Ramos (cell line): ENCODE measurements around the gene REEP1.
"Not testable (repeated sequence)": the region's sequence is repeated elsewhere in the genome, so short reads cannot be mapped to it uniquely, and the experiment has no call there.

ENCODE experiments used
- in situ Hi-C: fragments of 300-500 bp; cut with MboI; formaldehyde crosslinking; loops from one replicate; pipeline ENCODE4 v1.14.3; 2022; ENCODE audit warnings: low sequenced_read_pairs; ENCODE audit not compliant: unreplicated experiment

REEP1 gene

DNA sequence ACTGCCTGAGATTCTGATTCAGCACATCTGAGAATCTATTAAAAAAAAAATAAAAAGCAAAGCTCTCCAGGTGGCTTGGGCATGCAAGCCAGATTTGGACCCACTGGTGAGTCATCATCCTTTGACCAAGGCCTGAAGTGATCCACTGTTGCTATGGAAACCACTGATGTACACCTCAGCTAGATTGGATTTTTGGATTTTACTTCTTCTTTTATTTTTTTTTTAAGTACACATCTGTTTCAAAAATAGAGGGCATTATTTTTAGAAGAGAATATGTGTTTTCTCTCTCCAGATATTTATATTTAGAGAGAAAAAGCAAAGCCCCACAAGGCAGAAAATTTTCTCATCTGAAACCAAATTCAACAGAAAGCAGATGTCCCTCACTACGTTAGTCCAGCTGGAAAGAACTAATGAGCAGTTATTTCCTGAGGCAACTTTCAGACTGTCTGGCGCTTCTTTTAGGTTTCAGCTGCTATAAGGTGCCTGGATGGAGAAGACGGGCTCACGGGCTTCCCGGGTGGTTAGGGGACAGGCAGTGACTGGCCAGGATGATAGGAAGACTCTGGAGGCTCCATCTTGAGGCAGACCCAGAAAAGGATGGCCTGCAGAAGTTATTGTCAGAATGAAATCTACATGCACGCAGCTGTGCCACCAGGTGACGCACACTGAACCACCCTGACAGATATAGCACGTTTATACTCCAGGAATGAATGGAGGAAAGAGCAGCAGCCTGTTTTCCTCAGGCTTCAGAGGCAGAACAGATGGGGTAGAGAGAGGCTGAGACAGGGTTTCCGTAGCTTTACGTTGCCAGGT is 87.6 kb downstream of the REEP1 start:
- in situ Hi-C loops, result no loop called here

GRCh38 chr2:86249176-86249575 is 88.2 kb downstream of the REEP1 start:
- in situ Hi-C loops, result no loop called here

GRCh38 chr2:86245222-86245621 is 92.2 kb downstream of the REEP1 start:
- in situ Hi-C loops, result not testable (repeated sequence)

- in situ Hi-C loops, result not testable (repeated sequence)
These were observed 92.6 kb downstream of the REEP1 start for GRCh38 chr2:86244781-86245180.

DNA sequence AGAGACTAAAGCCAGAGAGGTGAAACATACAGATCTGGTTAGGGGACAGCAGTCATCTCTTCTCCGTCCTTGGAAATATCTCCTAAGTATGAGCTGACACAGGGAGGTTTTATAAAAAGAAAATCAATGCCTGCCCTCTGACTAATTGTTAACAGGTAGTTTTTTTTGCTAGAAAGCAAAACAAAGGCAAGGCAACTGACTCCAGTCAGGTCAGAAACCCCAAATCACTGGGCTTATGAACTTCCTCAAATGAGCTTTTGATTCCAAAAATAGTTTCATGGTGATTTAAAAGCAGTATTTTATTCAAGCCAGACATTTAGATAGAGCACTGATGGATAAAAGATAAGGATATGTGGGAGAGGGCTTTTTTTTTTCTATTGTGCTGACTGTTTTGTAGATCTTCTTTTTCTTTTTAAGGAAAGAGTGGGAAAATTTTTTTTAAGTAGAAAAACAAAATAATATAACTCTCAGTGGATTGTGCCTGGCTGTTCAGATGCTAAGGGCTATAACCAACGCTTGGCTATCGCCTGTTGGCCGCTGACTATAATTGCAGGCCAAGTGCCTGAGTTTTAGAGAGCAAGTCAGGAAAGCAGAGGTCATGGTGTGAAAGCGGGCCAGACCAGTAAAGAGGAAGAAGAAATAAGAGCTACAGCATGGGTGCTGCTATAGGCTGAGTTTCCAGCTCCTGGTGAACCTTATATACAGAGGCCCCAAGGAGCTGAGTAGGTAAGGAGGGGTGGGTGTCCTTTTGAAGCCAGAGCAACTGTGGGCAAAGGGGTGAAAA is 93.3 kb downstream of the REEP1 start:
- in situ Hi-C loops, result no loop called here

DNA sequence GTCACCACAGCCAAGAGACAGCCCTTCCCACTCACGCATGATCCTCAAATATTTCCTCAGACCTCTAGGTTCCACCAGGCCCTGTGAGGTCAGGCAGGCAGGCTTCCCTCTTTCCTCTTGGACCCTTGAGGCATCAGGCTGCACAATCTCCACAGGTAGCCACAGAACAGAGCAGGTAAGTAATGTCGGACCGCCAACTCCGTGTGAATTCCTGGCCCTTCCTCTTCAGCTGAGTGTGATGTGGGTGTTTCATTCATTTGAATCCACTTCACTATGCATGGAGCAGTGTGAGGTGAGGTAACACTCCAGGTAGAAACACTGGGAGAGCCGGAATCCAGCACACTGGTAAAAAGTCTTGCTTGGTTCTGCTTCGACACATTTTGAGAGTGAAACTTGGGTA is 94.2 kb downstream of the REEP1 start:
- in situ Hi-C loops, result no loop called here

DNA sequence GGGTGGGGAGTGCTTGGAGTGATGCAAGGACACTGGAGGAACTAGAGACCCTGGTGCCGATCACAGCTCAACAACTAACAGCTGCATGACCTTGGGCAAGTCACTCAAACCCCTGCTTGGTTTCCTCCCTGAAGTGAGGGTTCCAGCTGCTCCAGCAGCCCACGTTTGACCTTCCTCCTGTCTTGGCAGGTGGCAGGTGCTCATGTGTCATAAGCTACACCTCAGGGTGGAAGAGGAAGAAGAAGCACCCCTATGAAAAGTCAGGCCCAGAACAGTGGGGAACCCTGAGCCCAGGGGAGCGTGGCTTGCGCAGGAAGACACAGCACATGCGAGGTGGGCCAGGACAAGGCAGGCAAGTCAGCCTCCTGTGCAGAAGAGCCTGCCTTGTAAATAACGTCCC is 95.8 kb downstream of the REEP1 start:
- in situ Hi-C loops, result no loop called here

GRCh38 chr2:86240251-86240650 is 97.2 kb downstream of the REEP1 start:
- in situ Hi-C loops, result no loop called here

DNA sequence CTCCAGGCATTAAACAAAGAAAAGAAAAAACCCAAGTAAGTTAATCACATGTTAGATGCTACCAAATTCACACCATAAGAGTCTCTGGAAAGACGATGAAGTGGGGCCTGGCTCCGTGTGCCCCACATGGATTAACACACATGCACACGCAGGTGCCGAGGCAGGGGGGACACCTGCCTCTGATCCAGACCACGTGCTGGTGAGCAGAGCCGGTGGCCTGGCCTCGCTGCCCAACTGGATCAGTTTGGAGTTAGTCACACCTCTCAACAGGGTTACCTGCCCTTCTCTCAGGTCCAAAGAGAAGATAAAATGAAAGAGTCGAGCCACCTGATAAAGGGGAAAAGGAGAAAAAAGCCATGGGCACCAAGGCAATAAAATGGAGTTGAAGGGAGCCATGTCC is 97.7 kb downstream of the REEP1 start:
- in situ Hi-C loops, result no loop called here

GRCh38 chr2:86239326-86239725 is 98.1 kb downstream of the REEP1 start:
- in situ Hi-C loops, result no loop called here

GRCh38 chr2:86238354-86238753 is 99.1 kb downstream of the REEP1 start:
- in situ Hi-C loops, result no loop called here

DNA sequence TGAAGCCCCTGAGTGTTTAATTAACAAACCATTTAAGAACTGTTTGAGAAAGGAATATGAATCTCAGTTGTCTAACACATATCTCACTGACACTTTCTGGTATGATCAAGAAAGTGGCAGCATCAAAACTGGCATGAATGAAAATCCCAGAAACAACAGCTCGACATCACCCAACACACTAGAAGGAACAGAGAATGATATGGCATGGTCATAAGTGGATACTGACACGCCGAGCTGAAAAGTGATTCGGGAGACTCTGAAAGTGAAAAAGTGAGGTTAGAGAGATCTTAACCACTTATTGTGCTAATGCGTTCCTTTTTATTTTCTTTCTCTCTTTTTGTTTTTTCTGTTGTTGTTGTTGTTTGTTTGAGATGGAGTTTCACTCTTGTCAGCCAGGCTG is 100.3 kb downstream of the REEP1 start:
- in situ Hi-C loops, result no loop called here

DNA sequence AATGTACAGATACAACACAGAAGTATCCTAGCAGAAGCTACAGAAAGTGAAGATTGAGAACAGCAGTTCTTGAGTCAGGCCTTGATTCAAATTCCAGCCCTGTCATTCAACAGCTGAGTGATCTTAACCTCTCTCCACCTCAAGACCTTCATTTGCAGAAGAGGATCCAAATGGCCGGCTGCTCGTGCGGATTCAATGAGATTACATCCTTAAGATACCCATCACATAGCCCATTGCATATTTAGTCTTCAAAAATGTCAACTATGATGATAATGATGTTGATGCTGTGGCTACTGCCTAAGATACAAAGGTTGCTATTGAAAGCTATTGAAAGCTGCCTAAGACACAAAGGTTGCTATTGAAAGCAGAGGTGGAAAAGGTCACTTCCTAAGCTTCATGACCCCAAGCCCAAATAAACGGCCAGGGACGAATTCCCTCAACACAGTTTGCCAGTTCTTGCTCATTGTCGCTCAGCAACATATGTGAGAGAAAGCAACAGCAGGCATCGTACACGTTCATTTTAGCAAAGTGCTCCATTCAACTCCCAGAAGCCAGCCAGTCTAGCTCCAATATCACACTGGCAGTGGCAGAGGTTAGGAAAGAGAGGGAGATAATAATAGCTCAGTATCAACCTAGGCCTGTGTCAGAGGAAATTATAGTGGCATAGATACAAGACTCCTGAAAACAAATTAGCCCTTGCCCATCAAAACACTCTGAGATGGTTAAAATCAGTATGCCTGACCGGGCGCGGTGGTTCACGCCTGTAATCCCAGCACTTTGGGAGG is 102.0 kb downstream of the REEP1 start:
- in situ Hi-C loops, result no loop called here

GRCh38 chr2:86234563-86235131 is 102.8 kb downstream of the REEP1 start:
- in situ Hi-C loops, result no loop called here

DNA sequence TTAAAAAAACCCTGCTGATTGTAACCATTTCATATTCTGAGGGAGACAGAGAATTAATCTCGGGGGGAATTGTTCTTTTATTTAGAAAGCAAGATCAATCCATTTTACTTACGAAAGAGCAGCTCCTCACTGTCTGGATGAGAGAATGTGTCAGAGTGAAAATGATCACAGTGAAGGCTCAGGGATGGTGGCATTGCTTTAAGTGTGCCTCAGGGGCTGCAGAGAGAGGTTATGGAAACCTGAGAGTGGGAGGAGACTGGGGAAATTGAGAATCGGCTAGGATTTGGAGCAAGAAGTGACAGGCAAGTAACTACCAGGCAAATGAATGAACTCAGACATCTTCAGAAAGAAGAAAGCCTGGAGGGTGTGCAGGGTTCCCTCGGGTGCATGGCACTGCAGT is 104.0 kb downstream of the REEP1 start:
- in situ Hi-C loops, result no loop called here

DNA sequence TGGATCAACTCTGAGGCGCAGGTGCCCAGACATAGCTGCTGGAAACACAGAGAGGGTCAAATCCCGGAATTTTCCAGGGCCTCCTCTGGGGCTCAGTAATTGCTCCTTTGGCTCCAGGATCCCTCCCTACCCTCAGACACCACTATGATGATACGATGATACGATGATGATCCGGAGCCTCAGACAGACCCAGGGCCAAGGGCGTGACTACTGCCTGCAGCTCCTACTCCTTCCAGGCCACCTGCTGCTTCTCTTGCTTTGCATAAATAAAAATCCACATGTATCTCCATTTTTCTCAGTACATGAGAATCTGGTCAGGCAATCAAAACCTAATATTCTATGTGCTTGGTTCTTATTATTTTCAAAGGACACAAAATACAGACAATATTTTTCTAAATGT is 104.5 kb downstream of the REEP1 start:
- in situ Hi-C loops, result no loop called here

DNA sequence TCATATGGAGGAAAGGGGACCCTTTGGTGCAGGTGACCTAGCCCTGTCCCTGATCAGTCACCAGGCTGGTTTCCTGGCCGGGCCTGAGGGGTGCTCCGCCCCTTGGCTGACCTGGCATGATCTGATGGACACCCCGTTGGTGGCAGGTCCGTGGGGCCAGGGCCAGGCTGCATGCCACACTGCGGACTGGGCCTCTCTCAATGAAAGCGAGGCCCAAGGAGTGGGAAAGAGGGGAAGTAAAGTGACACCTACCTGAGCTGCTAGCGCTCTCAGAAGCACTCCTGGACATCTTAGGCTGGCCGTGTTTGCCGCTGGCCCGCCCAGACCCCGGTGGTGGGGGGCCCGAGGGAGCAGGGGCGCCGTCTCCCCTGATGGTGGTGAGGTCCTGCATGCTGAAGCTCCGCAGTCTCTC is 105.0 kb downstream of the REEP1 start:
- in situ Hi-C loops, result no loop called here

- in situ Hi-C loops, result no loop called here
These were observed 105.6 kb downstream of the REEP1 start for GRCh38 chr2:86231680-86232372.

DNA sequence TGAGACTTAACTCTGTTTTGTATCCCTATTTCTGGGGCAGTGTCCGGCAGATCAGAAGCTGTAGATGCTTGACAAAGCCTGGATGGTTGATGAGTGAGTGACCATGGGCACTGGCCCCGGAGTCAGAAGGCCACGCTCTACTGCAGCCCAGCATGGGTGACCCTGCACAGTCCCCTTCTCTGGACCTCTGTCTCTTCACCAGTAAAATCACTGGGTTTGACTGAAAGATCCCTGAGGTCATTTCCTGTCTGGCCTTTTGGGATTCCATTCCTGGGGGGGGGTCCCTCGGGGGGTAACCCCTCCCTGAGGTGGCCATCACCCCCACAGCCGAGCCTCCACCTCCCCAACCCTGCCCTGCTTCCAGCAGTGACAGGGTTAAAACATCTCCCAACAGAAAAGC is 106.5 kb downstream of the REEP1 start:
- in situ Hi-C loops, result no loop called here

DNA sequence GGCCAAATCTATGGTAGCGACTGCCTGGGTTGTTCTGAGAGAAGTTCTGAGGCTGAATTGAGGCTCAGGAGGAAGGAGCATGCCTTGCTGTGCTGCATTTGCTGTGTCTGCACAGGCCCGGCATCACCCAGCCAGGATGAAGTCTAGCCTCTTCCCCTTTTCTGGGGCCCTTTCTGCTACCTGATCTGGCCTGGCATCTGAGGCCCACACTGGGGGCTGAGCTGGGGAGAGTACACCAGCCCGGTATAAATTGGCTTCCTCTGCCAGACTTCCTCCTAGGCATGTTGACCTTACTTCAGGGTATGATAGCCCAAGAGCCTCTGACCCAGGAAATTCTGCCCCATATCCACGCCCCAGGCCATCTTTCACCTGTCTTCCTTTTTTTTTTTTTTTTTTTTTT is 108.2 kb downstream of the REEP1 start:
- in situ Hi-C loops, result loop anchor here (10.0 kb wide), 1 partner anchor 136 kb away; no protein-coding TSS in a partner anchor
